ENCODE measurements around the gene LINC01488. TPM values are rescaled to one million over a fixed set of nuclear protein-coding genes. Genes with fewer than 3 reads are reported as not detected.

LINC01488 gene
- total RNA-seq, 4 donors from 2014 or later, result not detected

DNA sequence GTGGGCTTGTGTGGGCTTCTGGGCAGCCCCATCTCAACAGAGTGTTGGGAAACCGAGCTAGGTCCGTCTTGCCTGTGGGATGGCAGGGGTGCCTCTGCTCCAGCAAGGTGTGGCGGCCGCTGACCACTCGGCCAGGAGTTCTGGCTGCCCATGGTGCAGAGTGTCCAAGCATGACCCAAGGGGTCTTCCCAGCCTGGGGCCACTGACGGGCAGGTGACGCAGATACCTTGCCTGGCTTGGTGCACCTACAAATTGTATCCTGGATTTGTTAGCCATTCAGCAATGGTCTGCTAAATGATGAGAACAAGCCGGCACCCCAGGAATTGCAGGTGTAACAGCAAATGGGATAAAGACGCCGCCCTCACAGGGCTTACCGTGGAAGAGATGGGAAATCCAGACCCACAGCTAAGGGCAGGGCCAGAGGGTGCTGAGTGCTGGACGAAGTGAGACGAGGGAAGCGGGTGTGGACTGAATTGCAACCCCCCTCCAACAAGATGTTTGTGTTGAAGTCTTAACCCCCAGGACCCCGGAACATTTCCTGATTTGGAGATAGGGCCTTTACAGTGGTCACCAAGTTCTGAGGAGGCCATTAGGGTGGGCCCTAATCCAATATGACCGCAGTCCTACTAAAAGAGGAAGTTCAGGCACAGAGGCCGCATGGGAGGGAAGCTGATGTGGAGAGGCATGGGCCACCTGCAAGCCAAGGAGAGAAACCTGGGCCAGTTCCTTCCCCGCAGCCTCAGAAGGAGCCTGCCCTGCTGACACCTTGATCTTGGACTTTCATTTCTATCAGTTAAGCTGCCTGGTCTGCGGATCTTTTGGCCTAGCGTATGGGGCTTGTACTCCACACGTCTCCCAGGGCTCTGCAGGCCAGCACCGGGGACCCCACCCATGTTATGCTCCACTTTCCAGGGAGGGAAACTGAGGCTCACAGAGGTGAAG lies 45.2 kb upstream of the LINC01488 start:
- H3K4me3 ChIP-seq (ENCODE audit: low read depth, poor library complexity, severe bottlenecking), result no peak overlapping the region
- intact Hi-C loops (cut with DNase I; ENCODE audit: low total_unique reads), result no loop called here
- no peak for TF ChIP-seq POLR2A (IDR thresholded peaks at IDR 0.05)
- TF ChIP-seq, protein P1, sequence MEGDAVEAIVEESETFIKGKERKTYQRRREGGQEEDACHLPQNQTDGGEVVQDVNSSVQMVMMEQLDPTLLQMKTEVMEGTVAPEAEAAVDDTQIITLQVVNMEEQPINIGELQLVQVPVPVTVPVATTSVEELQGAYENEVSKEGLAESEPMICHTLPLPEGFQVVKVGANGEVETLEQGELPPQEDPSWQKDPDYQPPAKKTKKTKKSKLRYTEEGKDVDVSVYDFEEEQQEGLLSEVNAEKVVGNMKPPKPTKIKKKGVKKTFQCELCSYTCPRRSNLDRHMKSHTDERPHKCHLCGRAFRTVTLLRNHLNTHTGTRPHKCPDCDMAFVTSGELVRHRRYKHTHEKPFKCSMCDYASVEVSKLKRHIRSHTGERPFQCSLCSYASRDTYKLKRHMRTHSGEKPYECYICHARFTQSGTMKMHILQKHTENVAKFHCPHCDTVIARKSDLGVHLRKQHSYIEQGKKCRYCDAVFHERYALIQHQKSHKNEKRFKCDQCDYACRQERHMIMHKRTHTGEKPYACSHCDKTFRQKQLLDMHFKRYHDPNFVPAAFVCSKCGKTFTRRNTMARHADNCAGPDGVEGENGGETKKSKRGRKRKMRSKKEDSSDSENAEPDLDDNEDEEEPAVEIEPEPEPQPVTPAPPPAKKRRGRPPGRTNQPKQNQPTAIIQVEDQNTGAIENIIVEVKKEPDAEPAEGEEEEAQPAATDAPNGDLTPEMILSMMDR (IDR thresholded peaks at IDR 0.05), result no peak
- 90 to 95% methylated on average over 21 to 22 of the region's 22 CpGs for WGBS, 2 donors
- DNase-seq (ENCODE audit: low spot score in 2 of 2), result no peak

DNA sequence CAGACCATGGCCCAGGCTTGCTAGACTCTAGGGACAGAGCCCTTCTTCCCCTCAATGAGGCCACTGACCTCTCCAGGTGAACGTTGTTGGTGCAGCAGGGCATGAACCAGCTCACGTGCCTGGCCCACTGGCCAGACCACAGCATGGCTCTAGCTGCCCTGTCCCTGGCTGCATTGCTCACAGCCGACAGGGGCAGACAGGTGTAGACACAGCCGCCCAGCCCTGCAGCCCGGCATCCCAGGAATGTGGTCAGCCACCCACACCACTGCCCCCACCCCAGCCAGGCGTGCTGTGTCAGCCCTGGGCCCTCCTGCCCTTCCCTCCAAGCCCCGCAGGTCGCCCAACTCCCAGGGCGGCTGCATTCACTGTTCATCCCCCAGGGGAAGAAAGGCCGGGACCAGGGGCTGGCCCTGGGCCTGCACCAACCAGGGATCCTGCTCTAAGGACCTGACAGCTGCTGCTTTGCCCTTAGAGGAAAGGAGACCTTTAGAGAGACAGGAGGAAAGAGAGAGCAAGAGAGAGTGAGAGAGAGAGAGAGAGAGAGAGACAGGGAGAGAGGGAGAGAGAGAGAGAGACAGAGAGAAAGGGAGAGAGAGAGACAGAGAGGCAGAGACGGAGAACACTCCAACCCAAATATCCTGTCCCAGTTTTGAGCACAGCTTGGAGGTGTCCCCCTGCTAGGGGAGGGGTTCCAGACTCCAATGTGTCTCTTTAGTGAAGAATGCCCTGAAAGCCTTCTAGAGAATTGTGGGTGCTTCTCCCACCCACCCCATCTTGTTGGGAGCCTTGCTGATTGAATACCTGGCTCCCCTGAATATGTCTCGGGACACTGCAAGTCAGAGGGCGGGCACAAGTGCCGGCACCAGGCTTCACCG lies 44.2 kb upstream of the LINC01488 start:
- TF ChIP-seq POLR2A (IDR thresholded peaks at IDR 0.05), result no peak
- no peak for DNase-seq (ENCODE audit: low spot score in 2 of 2)
- no peak overlapping the region for H3K4me3 ChIP-seq (ENCODE audit: low read depth, poor library complexity, severe bottlenecking)
- intact Hi-C loops (cut with DNase I; ENCODE audit: low total_unique reads), result no loop called here
- 68 to 82% methylated on average over 12 to 15 of the region's 15 CpGs for WGBS, 2 donors

DNA sequence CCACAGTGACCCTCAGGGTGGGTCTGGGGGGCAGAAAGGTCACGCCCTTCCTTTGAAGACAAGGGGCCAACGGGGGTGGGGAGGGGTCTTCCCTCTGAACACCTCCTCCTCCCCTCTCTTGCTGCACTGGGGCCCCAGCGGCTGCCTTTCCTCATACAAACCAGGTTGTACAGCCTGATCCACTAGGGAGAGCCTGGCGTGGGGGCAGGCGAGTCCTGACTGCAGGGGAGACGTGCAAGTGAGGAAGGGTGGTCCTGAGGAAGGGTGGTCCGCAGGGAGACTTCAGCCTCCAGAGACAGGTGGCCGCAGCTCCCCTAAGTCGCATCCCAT lies 43.6 kb upstream of the LINC01488 start:
- intact Hi-C loops (cut with DNase I; ENCODE audit: low total_unique reads), result no loop called here
- H3K4me3 ChIP-seq (ENCODE audit: low read depth, poor library complexity, severe bottlenecking), result no peak overlapping the region
- TF ChIP-seq, protein P1 (IDR thresholded peaks at IDR 0.05), result no peak
- TF ChIP-seq POLR2A (IDR thresholded peaks at IDR 0.05), result no peak
- 82 to 87% methylated on average over 9 of the region's 9 CpGs for WGBS, 2 donors
- DNase-seq (ENCODE audit: low spot score in 2 of 2), result no peak

DNA sequence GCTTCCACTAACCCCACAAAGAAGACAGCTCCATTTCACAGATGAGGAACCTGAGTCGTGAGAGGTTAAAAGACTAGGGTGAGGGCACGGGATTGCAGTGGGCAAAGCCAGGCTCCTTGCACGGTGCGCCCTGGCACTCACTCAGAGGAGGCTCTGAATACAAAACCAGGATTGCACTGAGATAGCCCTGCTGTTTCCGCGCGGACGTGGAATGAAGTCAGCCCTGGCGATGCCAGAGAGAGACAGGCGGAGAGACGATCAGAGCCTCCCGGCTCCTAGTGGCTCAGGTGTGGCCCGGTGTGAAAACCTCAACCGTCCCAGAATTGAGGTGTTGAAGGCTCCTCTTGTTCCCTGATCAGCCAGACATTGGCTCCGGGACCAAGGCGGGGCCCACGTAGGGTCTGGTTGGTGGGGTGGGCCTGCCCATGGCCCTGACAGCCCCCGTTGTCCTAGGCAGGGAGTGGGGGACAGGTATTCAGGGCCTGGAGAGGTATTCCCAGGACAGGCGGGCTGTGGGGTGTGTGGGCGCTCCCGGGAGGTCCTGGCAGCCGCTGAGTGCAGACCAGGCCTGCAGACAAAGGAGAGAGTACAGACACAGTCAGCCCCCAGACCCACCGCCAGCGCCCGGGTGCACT lies 43.1 kb upstream of the LINC01488 start:
- TF ChIP-seq, protein P1 (IDR thresholded peaks at IDR 0.05), result no peak
- TF ChIP-seq POLR2A (IDR thresholded peaks at IDR 0.05), result no peak
- 85 to 86% methylated on average over 22 to 25 of the region's 25 CpGs for WGBS, 2 donors
- no peak overlapping the region for H3K4me3 ChIP-seq (ENCODE audit: low read depth, poor library complexity, severe bottlenecking)
- intact Hi-C loops (cut with DNase I; ENCODE audit: low total_unique reads), result no loop called here
- no peak for DNase-seq (ENCODE audit: low spot score in 2 of 2)

DNA sequence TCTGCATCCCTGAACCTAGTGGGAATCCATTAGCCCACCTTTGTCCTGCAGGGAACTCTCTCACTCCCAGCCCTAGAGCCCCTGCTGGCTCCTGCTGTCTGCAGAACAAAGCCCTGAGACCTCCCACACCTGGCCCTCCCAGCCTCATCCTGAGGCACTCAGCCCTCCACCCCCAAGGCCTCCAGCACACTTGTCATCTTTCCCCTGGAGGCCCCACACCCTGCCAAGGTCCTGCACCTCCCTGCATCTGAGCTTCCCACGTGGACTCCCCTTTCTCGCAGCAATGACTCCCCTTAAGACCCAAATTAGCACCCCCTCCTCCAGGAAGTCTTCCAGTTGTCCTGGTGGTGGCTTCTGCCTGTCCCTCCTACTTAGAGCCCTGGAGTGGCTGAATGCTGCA lies 42.3 kb upstream of the LINC01488 start:
- intact Hi-C loops (cut with DNase I; ENCODE audit: low total_unique reads), result no loop called here
- 91 to 97% methylated on average over 2 of the region's 2 CpGs for WGBS, 2 donors
- no peak overlapping the region for H3K4me3 ChIP-seq (ENCODE audit: low read depth, poor library complexity, severe bottlenecking)

More for the DNA sequence above, 42.3 kb upstream of the LINC01488 start:
- TF ChIP-seq POLR2A (IDR thresholded peaks at IDR 0.05), result no peak
- TF ChIP-seq, protein P1 (IDR thresholded peaks at IDR 0.05), result no peak
- no peak for DNase-seq (ENCODE audit: low spot score in 2 of 2)
